DND-41 (cell line): Measurements from ENCODE around the gene TSPAN14.

ENCODE experiments used
- CTCF ChIP-seq: IDR thresholded peaks from 2 replicates; pipeline ENCODE4 v1.5.1; 2012; ENCODE audit warnings: borderline replicate concordance, low read length, moderate library complexity, mild to moderate bottlenecking; ENCODE audit not compliant: poor library complexity, severe bottlenecking; ENCODE audit errors: extremely low read depth
- EZH2 ChIP-seq: IDR thresholded peaks from 3 replicates; pipeline ENCODE4 v1.6.1; 2012; ENCODE audit warnings: borderline replicate concordance, low read depth, mild to moderate bottlenecking, moderate library complexity, low read length, inconsistent platforms; ENCODE audit not compliant: severe bottlenecking

- TF ChIP-seq CTCF (no peak), EZH2 (no peak)
Measured at GRCh38 chr10:80476685-80477084, 22.6 kb downstream of the TSPAN14 start.
